ENCODE data around the gene TBC1D22A.

TBC1D22A gene

GRCh38 chr22:46753360-46753759 is 9.1 kb upstream of the TBC1D22A start:
- DNase-seq = no peak

- no peak for DNase-seq
Measured at GRCh38 chr22:46753761-46754109, 8.7 kb upstream of the TBC1D22A start.

- DNase-seq = peak; percentile 98
Measured at GRCh38 chr22:46754110-46754799, 8.2 kb upstream of the TBC1D22A start.

- DNase-seq = no peak
Measured at GRCh38 chr22:46754826-46755225, 7.6 kb upstream of the TBC1D22A start.

GRCh38 chr22:46755525-46755924 is 6.9 kb upstream of the TBC1D22A start:
- DNase-seq = no peak

GRCh38 chr22:46756097-46756496 is 6.4 kb upstream of the TBC1D22A start:
- no peak for DNase-seq

GRCh38 chr22:46757104-46757503 is 5.3 kb upstream of the TBC1D22A start:
- DNase-seq = no peak

- no peak for DNase-seq
Measured at GRCh38 chr22:46758121-46758520, 4.3 kb upstream of the TBC1D22A start.

- DNase-seq = peak; percentile 56
Measured at GRCh38 chr22:46758867-46759290, 3.6 kb upstream of the TBC1D22A start.

- no peak for DNase-seq
Measured at GRCh38 chr22:46761017-46761416, 1.4 kb upstream of the TBC1D22A start.

GRCh38 chr22:46761539-46762237 is 762 bp upstream of the TBC1D22A start:
- no peak for DNase-seq

GRCh38 chr22:46763051-46763705 is 728 bp downstream of the TBC1D22A start:
- DNase-seq = no peak

GRCh38 chr22:46764140-46764680 is 1.8 kb downstream of the TBC1D22A start:
- DNase-seq = no peak

- no peak for DNase-seq
Measured at GRCh38 chr22:46764779-46765485, 2.5 kb downstream of the TBC1D22A start.

GRCh38 chr22:46766611-46767010 is 4.2 kb downstream of the TBC1D22A start:
- no peak for DNase-seq

- DNase-seq = no peak
Measured at GRCh38 chr22:46767249-46767985, 5.0 kb downstream of the TBC1D22A start.

- no peak for DNase-seq
Measured at GRCh38 chr22:46769191-46769675, 6.8 kb downstream of the TBC1D22A start.

GRCh38 chr22:46769706-46770105 is 7.3 kb downstream of the TBC1D22A start:
- DNase-seq = no peak

- DNase-seq = no peak
Measured at GRCh38 chr22:46770151-46770641, 7.7 kb downstream of the TBC1D22A start.

GRCh38 chr22:46770726-46771125 is 8.3 kb downstream of the TBC1D22A start:
- DNase-seq = no peak

GRCh38 chr22:46773076-46773475 is 10.6 kb downstream of the TBC1D22A start:
- no peak for DNase-seq
